HG02870 (cell line): ENCODE results near the gene MYL3.

Source experiments
- ATAC-seq: cut with Tn5 transposase; IDR thresholded peaks from one replicate; pipeline ENCODE4 v1.9.1; 2021; ENCODE audit warnings: mild to moderate bottlenecking, moderate library complexity; ENCODE audit not compliant: unreplicated experiment

MYL3 gene

DNA sequence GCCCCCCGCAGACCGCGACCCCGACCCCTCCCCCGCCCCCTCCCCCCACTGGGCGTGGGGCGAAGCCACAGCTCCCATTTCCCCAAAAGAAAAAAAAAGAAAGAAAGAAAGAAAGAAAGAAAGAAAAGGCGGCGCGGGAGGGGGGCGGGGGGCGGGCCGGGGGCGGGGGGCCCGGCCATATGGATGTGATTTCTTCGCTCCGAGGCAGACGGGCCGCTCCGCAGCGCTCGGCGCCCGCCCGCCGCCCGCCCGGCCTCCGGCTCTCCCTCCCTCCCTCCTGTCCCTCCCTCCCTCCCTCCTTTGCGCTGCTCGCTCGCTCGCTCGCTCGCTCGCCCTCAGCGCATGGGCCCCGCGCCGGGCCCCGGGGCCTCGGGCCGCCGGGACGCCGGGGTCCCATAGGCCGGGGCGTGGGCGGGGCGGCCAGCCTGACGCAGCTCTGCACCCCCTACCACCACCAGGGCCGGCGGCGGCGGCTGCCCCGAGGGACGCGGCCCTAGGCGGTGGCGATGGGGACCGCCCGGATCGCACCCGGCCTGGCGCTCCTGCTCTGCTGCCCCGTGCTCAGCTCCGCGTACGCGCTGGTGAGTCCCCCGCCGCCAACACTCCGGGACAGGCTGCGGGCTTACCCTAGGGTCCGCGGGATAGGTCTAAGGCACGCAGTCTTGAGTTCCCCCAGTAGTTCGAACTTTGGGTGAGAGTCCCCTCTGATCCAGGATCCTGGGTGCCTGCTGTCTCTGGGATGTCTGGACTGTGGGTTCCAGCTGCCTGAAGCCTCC is 20.0 kb upstream of the MYL3 start:
- ATAC-seq, result no peak

- no peak for ATAC-seq
Measured at GRCh38 chr3:46882377-46883053, 19.3 kb upstream of the MYL3 start.

- ATAC-seq, result no peak
Measured at GRCh38 chr3:46881596-46882376, 18.5 kb upstream of the MYL3 start.

DNA sequence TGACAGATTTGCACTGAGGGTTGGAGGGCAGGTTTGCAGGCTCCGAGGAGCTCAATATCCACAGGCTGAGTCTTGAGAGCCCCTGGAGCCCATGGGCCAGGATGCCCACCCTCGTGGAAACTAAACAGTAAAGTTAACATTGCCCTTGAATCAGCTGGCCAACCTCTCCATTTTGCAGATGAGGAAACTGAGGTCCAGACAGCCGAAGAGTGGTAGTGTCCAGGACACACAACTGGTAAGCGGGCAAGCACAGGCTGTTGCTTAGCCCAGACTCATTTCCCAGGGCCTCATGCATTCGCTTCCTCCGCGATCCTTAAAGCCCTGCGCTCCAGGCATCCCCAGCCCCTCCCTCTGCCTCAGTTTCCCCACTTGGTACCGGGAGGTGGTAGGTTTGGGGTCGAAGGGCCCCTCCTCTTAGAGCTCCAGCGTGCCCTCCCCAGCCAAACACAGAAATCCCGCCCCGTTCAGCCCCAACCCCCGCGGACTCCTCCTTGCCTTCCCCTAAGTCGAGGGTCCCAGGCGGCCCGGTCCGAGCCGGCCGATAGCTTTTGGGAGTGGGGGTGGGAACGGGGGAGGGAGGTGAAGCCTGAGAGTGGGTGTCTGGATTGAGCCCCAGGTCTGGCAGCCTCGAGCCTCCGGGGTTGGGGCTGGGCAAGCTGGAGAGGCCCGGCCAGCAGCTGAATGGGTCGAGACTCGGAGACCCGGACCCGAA is 17.8 kb upstream of the MYL3 start:
- ATAC-seq, result no peak

DNA sequence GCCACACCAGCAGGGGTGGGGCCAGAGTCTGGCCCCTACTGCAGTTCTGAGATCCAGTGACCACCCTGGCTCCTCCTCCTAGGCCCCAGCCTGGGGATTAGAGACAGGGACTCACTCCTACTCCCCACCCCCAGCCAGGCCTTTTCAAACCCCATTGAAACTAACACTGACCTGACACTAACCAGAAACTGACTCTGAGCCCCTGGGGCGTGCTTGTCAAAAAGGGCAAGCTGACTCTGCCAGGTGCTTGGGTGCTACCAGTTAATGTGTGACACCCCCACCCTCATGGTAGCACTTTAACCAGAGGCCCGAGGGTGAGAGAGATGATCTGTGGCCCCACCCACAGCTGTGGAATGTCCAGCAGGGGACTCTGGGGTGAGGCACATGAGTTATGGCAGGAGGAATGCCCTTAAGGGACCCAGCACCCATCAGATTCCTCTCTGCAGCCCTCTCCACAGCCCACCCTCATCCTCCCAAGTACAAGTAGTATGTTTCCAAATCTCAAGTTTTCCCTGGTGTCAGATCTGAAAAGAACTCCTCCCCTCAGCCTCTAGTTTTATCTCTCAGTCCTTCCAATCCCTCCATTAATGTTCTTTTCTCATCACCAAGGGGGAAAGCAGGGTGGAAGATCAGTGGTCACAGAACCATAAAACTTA is 15.7 kb upstream of the MYL3 start:
- no peak for ATAC-seq

GRCh38 chr3:46877406-46878125 is 14.3 kb upstream of the MYL3 start, which contains the start of gene PTH1R:
Gene PTH1R, plus strand, starts transcription at chr3:46877721. Its CDS starts 5,839 bp downstream, at chr3:46883560.
- ATAC-seq, result no peak

GRCh38 chr3:46876313-46877300 is 13.4 kb upstream of the MYL3 start:
- ATAC-seq, result no peak

GRCh38 chr3:46875560-46875959 is 12.3 kb upstream of the MYL3 start:
- ATAC-seq, result no peak

- no peak for ATAC-seq
Measured at GRCh38 chr3:46874430-46874829, 11.2 kb upstream of the MYL3 start.

GRCh38 chr3:46873521-46873920 is 10.3 kb upstream of the MYL3 start:
- no peak for ATAC-seq

DNA sequence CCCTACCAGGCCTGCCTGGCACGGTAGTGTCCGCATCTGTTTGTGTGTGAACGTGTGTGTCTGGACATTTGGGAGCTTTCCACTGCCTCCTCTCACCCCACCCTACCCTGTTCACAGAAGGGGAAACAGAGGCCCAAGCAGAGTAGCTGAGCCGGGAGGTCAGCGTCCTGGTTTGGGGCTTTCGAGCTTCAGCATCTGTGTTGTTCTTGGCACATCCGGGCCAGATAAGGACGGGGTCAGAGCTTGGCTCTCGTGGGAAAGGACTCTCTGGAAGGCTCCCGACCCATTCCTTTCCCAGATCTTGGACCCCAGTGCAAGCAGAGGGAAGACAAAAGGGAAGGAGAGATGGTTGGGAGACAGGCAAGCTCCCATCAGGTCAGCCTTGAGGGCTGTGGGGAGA is 8.0 kb upstream of the MYL3 start:
- no peak for ATAC-seq

DNA sequence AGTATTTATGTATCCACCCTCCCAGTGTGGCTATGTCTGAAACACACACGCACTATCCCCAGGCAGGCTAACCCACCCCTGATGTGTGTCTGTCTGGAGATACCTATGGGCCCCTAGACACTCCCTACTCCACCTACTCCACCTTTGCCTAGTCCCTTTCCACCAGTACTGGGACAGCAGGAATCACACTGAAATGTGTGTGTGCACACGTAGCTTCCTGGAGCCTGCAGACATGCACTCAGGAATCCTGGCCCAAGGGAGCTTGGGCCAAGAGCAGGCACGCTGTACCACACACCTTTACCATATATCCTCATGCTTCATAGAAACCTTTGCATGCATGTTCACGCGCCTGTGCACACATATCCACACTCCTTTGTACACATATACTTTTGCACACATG is 7.4 kb upstream of the MYL3 start:
- ATAC-seq, result no peak

GRCh38 chr3:46869440-46869839 is 6.2 kb upstream of the MYL3 start:
- no peak for ATAC-seq

DNA sequence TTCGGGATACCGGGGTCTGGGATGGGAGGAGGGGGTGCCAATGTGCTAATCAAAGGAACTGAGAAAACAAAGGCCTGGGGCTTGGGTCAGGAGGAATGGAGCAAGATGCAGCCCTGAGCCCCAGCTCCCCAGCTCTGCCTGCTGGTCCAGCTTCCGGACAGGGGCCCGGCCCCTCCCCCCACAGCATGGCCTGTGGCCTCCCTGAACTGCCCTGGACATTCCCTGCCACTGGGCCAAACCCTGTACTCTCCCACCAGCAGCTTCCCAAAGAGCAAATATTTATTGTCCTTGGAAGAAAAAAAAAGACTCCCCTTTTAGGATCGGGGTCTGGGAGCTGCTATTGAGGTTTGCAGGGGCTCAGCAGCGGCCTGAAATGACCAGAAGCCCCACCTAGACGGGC is 5.7 kb upstream of the MYL3 start:
- no peak for ATAC-seq

- ATAC-seq, result no peak
Measured at GRCh38 chr3:46868287-46868686, 5.0 kb upstream of the MYL3 start.

DNA sequence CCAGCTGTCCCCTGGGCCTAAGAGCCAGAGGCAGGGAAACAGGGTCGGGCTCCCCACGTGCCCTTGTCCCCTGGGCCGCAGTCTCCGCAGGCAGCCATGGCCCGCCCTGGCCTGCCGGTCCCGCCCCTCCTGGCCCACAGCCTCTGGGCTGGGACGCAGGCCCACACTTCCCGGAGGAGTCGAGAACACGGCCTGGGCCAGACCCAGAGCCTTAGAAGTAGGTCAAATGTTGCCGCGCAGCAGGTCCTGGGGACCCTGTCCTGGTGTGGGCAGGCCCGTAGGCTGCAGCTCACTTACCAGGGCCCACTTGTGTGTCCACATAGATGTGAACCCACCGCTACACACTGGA is 4.3 kb upstream of the MYL3 start:
- no peak for ATAC-seq

DNA sequence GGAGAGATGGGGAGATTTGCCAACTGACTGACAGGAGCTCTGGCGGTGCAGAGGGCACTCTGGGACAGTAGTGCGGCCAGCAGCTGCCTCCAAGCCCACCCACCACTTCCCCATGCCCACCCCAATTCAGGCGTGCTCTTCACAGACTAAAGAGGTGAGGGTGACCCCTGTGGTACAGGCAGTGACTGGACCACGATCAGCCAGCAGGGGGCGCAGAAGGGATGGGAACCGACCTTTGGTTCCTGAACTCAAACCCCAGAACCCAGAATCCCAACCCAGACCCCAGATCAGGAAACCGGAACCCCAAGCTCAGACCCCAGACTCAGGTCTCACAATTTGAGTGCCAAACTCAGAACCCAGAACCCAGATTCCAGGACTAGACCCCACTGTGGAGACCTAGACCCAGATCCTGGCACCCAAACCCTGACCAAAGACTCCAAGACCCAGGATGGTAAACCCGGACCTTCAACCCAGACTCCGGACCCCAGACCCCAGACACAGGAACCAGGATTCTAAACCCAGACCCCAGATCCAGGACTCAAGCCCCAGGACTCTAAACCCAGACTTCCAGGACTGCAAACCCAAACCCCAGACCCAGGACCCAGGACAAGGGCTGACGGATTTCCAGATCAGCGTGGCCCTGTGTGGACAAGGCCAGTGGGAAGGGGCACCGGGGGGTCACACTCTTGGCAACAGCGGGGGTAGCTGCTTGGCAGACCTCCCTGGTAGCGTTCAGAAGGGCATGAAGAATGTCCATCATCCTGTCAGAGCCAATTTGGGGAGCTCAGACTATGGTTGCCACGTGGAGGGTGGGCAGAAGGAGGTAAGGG is 3.7 kb upstream of the MYL3 start:
- no peak for ATAC-seq

- ATAC-seq, result no peak
Measured at GRCh38 chr3:46866032-46866595, 2.9 kb upstream of the MYL3 start.
